Duodenal mucosa (tissue), 2 donors: ENCODE data around the gene MYOD1.

Experiments
- H3K27ac ChIP-seq: one replicate; pipeline ENCODE4 v1.7.0; 2013; ENCODE audit warnings: low read depth, low read length
- H3K27me3 ChIP-seq, 2 donors: one replicate each; pipeline ENCODE4 v1.7.0; 2013; ENCODE audit warnings: low read length in 2 of 2, control low read depth in 1 of 2; ENCODE audit not compliant: insufficient read depth in 2 of 2, control insufficient read depth in 1 of 2
- H3K36me3 ChIP-seq, 2 donors: one replicate each; pipeline ENCODE4 v1.7.0; 2013; ENCODE audit warnings: low read length in 2 of 2, control low read depth in 1 of 2; ENCODE audit not compliant: insufficient read depth in 2 of 2, control insufficient read depth in 1 of 2
- H3K4me1 ChIP-seq, 2 donors: one replicate each; pipeline ENCODE4 v1.7.0; 2013; ENCODE audit warnings: low read length in 2 of 2, control low read depth in 1 of 2; ENCODE audit not compliant: insufficient read depth in 2 of 2, control insufficient read depth in 1 of 2
- H3K4me3 ChIP-seq, 2 donors: one replicate each; pipeline ENCODE4 v1.7.0; 2013; ENCODE audit warnings: low read length in 2 of 2, low read depth in 1 of 2
- H3K9ac ChIP-seq, 2 donors: one replicate each; pipeline ENCODE4 v1.7.0; 2013; ENCODE audit warnings: low read length in 2 of 2, low read depth in 1 of 2
- H3K9me3 ChIP-seq, 2 donors: one replicate each; pipeline ENCODE4 v1.7.0; 2013; ENCODE audit warnings: low read length in 2 of 2, control low read depth in 1 of 2; ENCODE audit not compliant: control insufficient read depth in 1 of 2

The MYOD1 gene

DNA sequence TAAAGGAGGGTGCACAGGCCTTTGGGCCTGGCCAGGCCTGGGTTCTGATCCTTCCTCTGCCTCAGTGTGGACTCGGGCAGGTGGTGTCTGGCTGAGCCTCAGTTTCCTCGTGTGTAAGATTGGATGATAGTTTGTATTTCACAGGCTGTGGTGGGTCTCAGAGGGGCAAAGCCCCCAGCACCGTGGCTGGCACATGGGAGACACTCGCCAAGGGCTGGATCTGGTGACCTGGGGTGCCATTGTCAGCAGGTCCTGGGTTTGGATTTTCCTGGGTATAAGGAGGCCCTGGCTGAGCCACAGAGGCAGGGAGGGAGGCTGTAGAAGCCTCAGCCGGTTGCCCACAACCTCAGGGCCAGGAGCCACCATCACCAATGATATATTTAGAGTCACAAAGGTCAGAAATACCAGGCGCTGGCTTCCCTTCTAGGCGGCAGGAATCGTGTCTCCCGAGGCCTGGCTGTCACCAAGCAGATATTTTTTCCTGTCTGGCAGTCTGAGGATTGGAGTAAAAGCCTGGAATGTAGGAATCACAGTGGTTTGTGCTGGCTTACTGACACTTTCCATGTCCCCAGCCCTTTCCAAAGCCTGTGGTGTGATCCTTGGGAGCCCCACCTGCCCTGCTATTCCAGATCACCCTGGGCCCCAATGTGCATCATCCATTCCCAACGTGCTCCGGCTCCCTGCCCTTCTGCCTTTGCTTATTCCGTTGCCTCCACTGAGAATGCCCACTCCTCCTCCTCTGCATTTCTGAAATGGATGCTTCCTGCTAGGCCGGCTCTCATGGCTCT lies 30.8 kb downstream of the MYOD1 start:
- Histone ChIP-seq H3K27ac (no peak overlapping the region), H3K9me3 (no peaks in the 10 kb centered on the region), H3K9ac (no peak overlapping the region), H3K27me3 (no peaks in the 10 kb centered on the region), H3K4me3 (no peak overlapping the region), H3K36me3 (no peaks in the 10 kb centered on the region), H3K4me1 (peaks cover 0 to 10% of the 10 kb centered on the region in 2 donors)

DNA sequence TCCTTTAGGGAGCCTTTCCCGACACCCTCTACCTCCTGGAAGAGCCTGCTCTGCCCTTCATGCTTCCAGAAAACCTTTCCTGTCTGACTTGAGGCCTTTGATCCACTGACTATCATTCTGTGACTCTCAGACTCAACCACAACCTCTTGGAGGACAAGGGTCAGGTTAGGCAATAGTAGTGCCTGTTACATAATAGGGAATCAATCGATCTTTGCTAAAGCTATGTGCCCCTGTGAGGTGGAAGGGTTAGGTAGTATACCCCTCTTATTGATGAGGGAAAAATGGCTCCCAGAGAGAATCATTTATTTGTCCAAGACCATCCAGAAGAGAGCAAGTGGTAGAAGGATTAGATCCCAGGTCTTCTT lies 31.4 kb downstream of the MYOD1 start:
- H3K9me3 ChIP-seq, result no peaks in the 10 kb centered on the region
- peaks cover 0 to 10% of the 10 kb centered on the region in 2 donors for H3K4me1 ChIP-seq
- H3K27me3 ChIP-seq, result no peaks in the 10 kb centered on the region
- H3K36me3 ChIP-seq, result no peaks in the 10 kb centered on the region
- H3K9ac ChIP-seq, result no peak overlapping the region
- no peak overlapping the region for H3K27ac ChIP-seq
- no peak overlapping the region for H3K4me3 ChIP-seq

DNA sequence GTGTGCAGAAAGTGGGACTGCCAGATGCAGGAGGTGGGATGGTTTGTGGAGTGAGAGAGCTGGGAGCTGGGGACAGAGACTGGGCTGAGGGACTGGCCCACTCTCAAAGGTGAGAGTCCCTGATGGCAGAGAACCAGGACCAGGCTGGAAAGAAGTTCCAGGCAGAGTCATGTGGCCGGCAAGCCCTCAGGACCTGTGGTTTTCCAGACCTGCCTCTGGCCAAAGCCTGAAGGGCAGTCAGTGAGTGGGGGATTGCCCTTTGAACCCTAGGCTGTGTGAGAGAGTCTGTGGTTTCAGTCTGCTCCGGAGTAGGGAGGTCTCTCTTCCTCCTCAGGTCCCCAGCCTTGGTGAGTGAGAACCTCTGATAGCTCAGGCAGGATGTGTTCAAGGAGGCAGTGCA lies 32.2 kb downstream of the MYOD1 start:
- no peaks in the 10 kb centered on the region for H3K27me3 ChIP-seq
- H3K27ac ChIP-seq, result no peak overlapping the region
- no peaks in the 10 kb centered on the region for H3K9me3 ChIP-seq
- H3K9ac ChIP-seq, result no peak overlapping the region
- no peak overlapping the region for H3K4me3 ChIP-seq
- H3K36me3 ChIP-seq, result no peaks in the 10 kb centered on the region
- peaks cover 0 to 10% of the 10 kb centered on the region in 2 donors for H3K4me1 ChIP-seq

DNA sequence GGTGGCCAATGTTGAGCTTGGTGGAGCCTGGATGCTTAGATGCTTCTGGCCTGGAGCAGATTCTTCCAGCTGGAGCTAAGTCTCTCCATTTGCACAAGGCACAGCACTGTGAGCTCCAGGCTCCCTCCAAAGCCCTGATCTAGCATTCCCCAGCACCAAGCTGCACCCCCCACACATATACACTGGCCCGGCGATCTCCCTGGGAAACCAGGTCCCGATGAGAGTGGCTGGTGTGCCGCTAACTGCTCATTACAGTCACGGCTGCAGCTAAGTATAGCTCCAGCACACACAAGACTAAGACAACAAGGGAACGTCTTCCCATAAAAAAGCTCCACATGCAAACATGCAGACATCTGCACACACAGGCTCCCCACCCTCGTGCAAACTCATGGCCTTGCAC lies 32.8 kb downstream of the MYOD1 start:
- H3K4me3 ChIP-seq, result no peak overlapping the region
- no peak overlapping the region for H3K27ac ChIP-seq
- H3K9me3 ChIP-seq, result no peaks in the 10 kb centered on the region
- no peak overlapping the region for H3K9ac ChIP-seq
- no peaks in the 10 kb centered on the region for H3K27me3 ChIP-seq
- no peaks in the 10 kb centered on the region for H3K36me3 ChIP-seq
- peaks cover 0 to 10% of the 10 kb centered on the region in 2 donors for H3K4me1 ChIP-seq

DNA sequence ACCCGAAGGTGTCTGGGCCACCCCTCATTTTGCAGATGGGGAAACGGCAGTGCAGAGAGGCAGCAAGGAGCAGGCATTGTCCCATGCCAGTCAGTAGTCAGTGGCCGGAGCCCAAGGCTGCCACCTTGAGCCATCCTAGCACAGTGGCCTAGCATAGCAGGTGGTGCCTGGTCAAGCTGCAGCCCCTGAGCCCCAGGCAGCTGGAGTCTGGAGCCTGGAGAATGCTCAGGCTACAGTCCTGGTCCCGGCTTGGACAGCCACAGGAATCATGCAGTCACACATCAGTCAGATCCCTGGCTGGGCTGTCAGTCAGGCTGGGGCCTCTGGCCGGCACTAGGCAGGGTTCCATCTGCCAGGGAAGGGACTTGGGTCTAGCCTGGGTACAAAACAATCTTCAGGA lies 33.8 kb downstream of the MYOD1 start:
- H3K9ac ChIP-seq, result no peak overlapping the region
- H3K36me3 ChIP-seq, result no peaks in the 10 kb centered on the region
- H3K4me3 ChIP-seq, result no peak overlapping the region
- no peaks in the 10 kb centered on the region for H3K27me3 ChIP-seq
- H3K4me1 ChIP-seq, result peaks cover 0 to 10% of the 10 kb centered on the region in 2 donors
- no peak overlapping the region for H3K27ac ChIP-seq
- no peaks in the 10 kb centered on the region for H3K9me3 ChIP-seq

DNA sequence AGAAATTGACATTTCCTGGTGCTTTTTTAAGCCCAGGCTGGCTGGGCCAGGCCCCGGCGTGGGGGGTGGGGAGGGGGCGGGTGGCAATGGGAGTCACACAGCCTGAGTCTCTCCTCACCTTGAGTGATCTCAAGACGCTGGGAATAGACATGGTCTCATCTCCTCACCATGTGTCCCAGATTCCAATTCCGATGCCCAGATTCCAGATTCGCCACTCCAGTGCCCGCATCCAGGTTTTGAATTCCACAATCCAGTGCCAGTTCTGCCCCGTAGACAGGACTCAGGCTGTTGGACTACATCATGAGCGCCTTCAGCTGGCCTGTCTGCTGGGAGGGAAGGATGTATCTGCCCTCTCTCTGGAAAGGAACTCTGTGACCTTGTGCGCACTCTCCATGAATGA lies 34.3 kb downstream of the MYOD1 start:
- Histone ChIP-seq H3K27me3 (no peaks in the 10 kb centered on the region), H3K36me3 (no peaks in the 10 kb centered on the region), H3K4me3 (no peak overlapping the region), H3K4me1 (peaks cover 0 to 10% of the 10 kb centered on the region in 2 donors), H3K9me3 (peaks cover 0 to 4% of the 10 kb centered on the region in 2 donors), H3K9ac (no peak overlapping the region), H3K27ac (no peak overlapping the region)

DNA sequence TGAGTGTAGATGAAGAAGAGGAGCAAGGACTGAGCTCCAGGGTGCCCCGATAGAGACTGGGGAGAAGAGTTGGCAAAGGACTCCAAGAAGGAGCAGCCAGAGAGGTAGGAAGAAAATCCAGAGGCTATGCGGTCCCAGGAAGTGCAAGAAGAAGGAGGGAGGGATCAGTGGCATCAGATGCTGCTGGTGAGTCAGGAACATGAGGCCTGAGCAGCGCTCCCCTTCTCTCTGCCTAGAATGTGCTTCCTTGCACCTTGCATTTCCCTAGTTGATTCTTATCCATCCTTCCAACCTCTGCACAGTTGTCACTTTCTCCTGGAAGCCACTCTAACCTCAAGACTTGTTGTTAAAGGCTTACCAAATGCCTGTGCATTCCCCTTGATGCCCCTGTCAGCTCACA lies 36.5 kb downstream of the MYOD1 start:
- peaks cover 0 to 2% of the 10 kb centered on the region in 2 donors for H3K4me1 ChIP-seq
- no peaks in the 10 kb centered on the region for H3K27me3 ChIP-seq
- H3K9ac ChIP-seq, result no peak overlapping the region
- no peaks in the 10 kb centered on the region for H3K36me3 ChIP-seq
- no peak overlapping the region for H3K27ac ChIP-seq
- peaks cover 0 to 7% of the 10 kb centered on the region in 2 donors for H3K9me3 ChIP-seq
- H3K4me3 ChIP-seq, result no peak overlapping the region

DNA sequence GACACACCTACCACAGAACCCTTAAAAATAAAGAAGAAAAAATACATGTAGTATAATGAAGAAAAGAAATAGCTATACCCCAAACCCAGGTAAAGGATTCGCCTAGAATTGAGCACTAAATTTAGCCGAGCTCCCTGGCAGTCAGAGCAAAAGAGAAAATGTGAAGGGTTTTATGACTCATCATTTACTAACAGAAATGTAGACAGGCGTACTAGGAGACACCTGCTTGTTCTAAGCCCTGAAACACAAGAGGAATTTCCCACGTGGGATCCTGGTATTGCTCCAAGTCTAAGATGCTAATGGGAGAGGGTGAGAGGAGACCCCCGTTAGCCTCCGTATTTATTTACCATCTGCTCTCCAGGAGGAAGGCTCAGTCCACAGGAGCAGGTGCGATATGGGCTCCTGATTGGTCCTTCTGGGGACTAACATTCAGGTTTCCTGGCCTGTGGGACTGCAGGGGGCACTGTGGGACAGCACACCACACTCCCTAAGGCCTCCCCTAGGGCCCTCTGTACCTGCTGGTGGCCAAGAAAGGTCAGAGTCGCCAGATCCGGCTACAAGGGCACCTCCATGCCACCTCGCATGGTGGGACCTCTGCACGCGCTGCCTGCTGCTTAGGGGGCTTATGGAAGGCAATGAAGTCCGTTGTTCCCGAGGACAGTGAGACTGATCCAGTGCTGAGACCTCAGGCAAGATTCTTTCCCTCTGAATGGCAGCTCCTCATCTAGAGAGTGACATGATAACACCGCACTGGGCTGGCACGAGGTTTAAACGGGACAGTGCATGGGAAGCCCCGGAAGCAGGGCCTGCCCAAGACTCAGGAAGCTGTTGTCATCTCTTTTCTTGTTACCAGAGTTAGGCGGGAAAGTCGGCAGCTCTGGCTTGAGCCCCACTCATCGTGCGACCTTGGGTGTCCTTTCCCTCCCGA lies 41.0 kb downstream of the MYOD1 start:
- peaks cover 0 to 7% of the 10 kb centered on the region in 2 donors for H3K9me3 ChIP-seq
- no peaks in the 10 kb centered on the region for H3K36me3 ChIP-seq
- H3K9ac ChIP-seq, result no peak overlapping the region
- no peak overlapping the region for H3K27ac ChIP-seq
- H3K4me1 ChIP-seq, result no peaks in the 10 kb centered on the region
- H3K4me3 ChIP-seq, result no peak overlapping the region
- no peaks in the 10 kb centered on the region for H3K27me3 ChIP-seq

DNA sequence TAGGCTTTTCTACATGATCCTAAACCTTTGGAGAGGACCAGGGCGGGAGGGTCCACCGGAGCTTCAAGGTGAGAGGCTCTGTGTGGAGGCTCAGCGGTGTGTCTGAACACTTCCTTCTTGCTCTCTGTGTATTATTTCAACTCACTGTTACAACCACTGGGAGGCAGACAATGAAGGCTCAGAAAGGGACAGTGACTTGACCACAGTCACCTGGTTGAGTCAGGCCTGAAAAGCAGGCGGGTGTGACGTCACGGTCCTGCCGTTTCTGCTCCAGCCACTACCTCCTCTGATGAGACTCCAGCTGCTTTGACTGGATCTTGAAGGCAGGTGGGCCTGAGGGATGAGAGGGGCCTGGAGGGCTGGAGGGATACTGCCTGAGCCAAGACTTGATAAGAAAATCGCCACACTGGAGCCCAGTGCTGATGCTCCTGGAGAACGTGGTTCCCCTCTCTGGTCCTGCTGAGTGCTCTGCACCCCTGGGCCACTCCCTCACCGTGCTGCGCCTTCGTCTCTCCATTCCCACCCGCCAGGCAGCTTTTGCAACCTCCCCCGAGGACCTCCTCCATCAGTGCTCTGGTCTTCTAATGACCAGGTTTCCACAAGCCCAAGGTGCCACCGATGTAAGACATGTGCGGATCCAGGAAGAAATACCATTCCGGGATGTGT lies 43.1 kb downstream of the MYOD1 start:
- H3K9ac ChIP-seq, result no peak overlapping the region
- H3K9me3 ChIP-seq, result peaks cover 0 to 7% of the 10 kb centered on the region in 2 donors
- H3K27ac ChIP-seq, result no peak overlapping the region
- no peak overlapping the region for H3K4me3 ChIP-seq
- H3K36me3 ChIP-seq, result no peaks in the 10 kb centered on the region
- no peaks in the 10 kb centered on the region for H3K27me3 ChIP-seq
- no peaks in the 10 kb centered on the region for H3K4me1 ChIP-seq

DNA sequence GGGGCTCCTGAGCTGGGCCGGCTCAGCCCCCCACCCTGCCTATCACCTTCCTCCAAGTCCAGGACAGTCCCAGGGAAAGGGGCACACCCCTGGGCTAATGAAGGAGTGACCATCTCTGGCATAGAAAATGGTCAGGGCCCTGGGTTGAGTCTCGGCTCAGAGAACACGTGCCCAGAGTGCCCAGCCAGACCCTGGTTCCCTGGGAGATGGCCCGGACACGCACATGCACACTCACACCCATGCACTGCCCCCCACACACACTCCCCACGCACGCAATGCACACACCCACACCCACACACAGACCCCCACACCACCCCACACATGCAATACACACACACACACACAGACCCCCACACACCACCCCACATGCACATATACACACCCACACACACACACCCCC lies 43.9 kb downstream of the MYOD1 start:
- no peaks in the 10 kb centered on the region for H3K4me1 ChIP-seq
- no peak overlapping the region for H3K4me3 ChIP-seq
- H3K27me3 ChIP-seq, result no peaks in the 10 kb centered on the region
- H3K9me3 ChIP-seq, result peaks cover 0 to 7% of the 10 kb centered on the region in 2 donors
- H3K36me3 ChIP-seq, result no peaks in the 10 kb centered on the region
- no peak overlapping the region for H3K27ac ChIP-seq
- H3K9ac ChIP-seq, result no peak overlapping the region
